ENCODE measurements around the gene EXOC8.

DNA sequence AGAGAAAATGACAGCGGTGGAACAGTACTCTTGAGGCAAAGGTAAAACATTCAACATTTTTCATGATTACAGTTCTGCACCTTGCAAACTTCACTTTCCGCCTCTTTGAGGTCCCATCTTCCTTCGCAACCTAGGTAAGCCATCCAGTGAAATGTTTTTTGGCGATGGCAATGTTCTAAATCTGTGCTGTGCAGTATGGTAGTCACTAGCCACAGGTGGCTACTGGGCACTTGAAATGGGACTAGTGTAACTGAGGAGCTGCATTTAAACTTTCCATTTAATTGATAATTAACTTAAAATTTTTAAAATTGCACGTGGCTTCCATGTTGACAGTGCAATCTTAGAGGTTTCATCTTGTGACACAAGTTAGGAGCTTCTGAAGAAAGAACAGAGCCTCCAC is 13.0 kb downstream of the EXOC8 start:
- TF ChIP-seq EZH2phosphoT487 (IDR thresholded peaks at IDR 0.05; ENCODE audit: insufficient read depth, low read depth) (no peak), EZH2 (IDR thresholded peaks at IDR 0.05; ENCODE audit: insufficient read depth, poor library complexity, severe bottlenecking) (no peak)
